GM12878 (cell line): ENCODE results near the gene TRIM60.

ENCODE experiments used
- ATF7 ChIP-seq: fragments of 450-650 bp; IDR thresholded peaks from 2 replicates; pipeline ENCODE4 v1.6.1; 2016; ENCODE audit warnings: low read depth, mild to moderate bottlenecking
- CTCF ChIP-seq, 3 experiments: IDR thresholded peaks in 2 of 3; conservative IDR thresholded peaks in 1 of 3; 2 replicates each; pipeline ENCODE4 v1.5.1; 2011; ENCODE audit warnings: low read depth in 3 of 3, low read length in 3 of 3, mild to moderate bottlenecking in 3 of 3, control low read depth in 2 of 3, moderate library complexity in 2 of 3, inconsistent platforms in 1 of 3, mixed read lengths in 1 of 3; ENCODE audit not compliant: control insufficient read depth in 2 of 3, insufficient read depth in 1 of 3; ENCODE audit errors: extremely low read depth in 1 of 3
- E2F8 ChIP-seq: fragments of 450-650 bp; IDR thresholded peaks from 2 replicates; pipeline ENCODE4 v1.6.1; 2018; ENCODE audit warnings: mild to moderate bottlenecking, low read depth, moderate library complexity; ENCODE audit not compliant: partially characterized antibody
- EGR1 ChIP-seq, 2 experiments: IDR thresholded peaks; 1 replicate in 1 of 2; 2 replicates in 1 of 2; pipeline ENCODE4 v1.6.1; 2011 to 2012; ENCODE audit warnings: low read depth in 2 of 2, low read length in 2 of 2, borderline replicate concordance in 1 of 2, mild to moderate bottlenecking in 1 of 2, moderate library complexity in 1 of 2
- JUNB ChIP-seq: IDR thresholded peaks from 2 replicates; pipeline ENCODE4 v1.6.1; 2016; ENCODE audit warnings: antibody characterized with exemption, mild to moderate bottlenecking
- RFX5 ChIP-seq: IDR thresholded peaks from 2 replicates; pipeline ENCODE4 v1.6.1; 2011; ENCODE audit warnings: low read depth, low read length, improper control_type of control experiment
- SPI1 ChIP-seq: IDR thresholded peaks from 2 replicates; pipeline ENCODE4 v1.6.1; 2011; ENCODE audit warnings: low read depth, mild to moderate bottlenecking, low read length, moderate library complexity, borderline replicate concordance; ENCODE audit not compliant: insufficient read depth
- USF1 ChIP-seq: IDR thresholded peaks from 2 replicates; pipeline ENCODE4 v1.6.1; 2011; ENCODE audit warnings: borderline replicate concordance, low read depth, mild to moderate bottlenecking, moderate library complexity, mixed read lengths, low read length; ENCODE audit not compliant: insufficient read depth; ENCODE audit errors: extremely low read length
- ZBTB11 ChIP-seq: fragments of 450-650 bp; formaldehyde crosslinking; IDR thresholded peaks from 2 replicates; pipeline ENCODE4 v1.5.0; 2022; ENCODE audit warnings: mild to moderate bottlenecking, missing genetic modification characterization

GRCh38 chr4:165085946-165086345 lies 54.1 kb downstream of the TRIM60 start:
- TF ChIP-seq RFX5 (no peak), CTCF (IDR thresholded peaks at IDR 0.05 in 2 of 3, conservative IDR thresholded peaks at IDR 0.05 in 1 of 3; ENCODE audit: control insufficient read depth in 2 of 3, extremely low read depth in 1 of 3, insufficient read depth in 1 of 3, low read depth in 3 of 3, low read length in 3 of 3) (no peak), SPI1 (no peak), USF1 (no peak), E2F8 (no peak), ATF7 (no peak), ZBTB11 (CRISPR knock-in tag) (no peak), JUNB (no peak), EGR1 (IDR thresholded peaks at IDR 0.05; ENCODE audit: borderline replicate concordance in 1 of 2, low read depth in 2 of 2, low read length in 2 of 2) (no peak)
